Measurements from ENCODE around the gene CNN2. TPM values are rescaled to one million over a fixed set of nuclear protein-coding genes. Genes with fewer than 3 reads are reported as not detected.

CNN2 gene
- polyA plus RNA-seq, 1 donor = 45.2 TPM

GRCh38 chr19:1065606-1066109 is 39.2 kb downstream of the CNN2 start:
- no peak for DNase-seq (ENCODE audit: low read depth)

DNA sequence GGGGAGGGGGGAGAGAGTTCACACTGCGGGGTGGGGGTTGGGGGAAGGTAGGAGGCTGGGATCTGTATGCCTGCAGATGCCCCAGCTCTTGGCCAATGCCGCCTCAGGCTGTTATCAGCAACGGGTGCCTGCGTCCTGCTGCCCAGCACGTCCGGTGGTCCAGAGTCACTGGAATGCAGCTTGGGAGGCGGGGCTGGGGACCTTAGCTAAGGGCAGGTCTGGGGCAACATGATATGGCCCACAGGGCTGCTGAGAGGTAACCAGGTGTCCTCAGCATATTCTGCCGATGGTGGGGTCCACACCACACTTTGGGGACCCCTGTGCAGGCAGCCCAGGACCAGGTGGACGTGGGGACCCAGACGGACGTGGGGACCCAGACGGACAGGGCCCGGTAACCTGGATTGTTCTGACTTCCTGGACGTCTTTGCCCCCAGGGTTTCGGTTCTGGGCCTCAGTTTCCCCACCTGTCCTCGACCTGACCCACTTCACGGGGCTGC is 39.9 kb downstream of the CNN2 start:
- DNase-seq (ENCODE audit: low read depth) = no peak

DNA sequence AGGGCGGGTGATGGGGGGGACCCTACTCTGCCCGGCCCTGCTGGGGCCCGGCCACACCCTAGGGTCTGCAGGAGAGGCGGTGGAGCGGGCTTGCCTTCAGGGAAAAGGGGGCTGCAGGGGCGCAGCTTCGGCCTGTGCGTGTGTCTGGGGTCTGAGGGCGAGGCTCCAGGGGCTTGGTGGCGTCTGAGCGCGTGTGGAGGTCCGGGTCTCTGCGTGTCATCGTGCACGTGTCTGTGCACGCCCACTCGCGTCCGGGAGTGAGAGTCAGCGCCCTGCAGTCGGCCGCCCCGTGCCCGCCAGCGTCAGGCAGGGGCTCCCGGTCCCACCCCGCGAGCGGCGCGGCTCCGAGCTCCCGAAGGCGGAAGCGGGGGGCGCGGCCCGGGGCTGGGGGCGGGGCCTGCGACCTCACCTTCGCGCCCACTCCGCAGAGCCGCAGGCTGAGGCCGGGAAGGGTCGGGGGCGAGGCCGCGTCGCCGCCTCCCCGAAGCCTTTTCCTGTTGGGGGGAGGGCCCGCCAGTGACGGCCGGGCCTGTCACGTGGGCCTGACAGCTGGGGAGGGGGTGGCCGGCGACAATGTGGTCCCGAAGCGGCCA is 40.4 kb downstream of the CNN2 start, which contains the start of gene ARHGAP45:
Gene ARHGAP45 (plus strand): TSS at position 420 of the 593 bp plus-strand sequence. CDS start 239 bp downstream, outside the sequence.
- no peak for DNase-seq (ENCODE audit: low read depth)

DNA sequence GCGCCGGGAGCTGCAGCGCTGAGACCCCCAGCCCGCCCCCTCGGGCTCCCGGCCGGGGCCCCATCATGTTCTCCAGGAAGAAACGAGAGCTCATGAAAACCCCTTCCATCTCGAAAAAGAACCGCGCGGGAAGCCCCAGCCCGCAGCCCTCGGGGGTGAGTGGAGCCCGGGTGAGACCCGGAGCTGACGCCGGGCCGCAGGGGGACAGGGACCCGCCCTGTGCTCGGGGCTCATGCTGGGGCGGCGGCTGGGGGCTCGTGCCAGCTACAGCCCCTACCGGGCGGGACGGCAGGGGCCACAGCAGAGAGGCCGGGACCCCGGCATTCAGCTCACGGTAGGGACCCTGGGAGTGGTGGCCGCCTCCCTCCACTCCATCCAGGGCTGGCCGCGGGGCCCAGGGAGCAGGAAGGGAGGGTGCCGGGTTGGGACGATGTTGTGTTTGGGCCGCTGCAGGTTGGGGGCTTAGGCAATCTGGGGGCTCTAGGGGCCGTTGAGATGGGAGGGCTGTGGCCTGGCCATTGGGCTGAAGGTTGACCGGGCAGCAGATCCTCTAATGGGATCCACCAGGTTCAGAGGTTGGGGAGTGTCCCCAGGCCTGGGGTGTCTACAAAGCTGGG is 41.0 kb downstream of the CNN2 start:
- DNase-seq (ENCODE audit: low read depth) = no peak

DNA sequence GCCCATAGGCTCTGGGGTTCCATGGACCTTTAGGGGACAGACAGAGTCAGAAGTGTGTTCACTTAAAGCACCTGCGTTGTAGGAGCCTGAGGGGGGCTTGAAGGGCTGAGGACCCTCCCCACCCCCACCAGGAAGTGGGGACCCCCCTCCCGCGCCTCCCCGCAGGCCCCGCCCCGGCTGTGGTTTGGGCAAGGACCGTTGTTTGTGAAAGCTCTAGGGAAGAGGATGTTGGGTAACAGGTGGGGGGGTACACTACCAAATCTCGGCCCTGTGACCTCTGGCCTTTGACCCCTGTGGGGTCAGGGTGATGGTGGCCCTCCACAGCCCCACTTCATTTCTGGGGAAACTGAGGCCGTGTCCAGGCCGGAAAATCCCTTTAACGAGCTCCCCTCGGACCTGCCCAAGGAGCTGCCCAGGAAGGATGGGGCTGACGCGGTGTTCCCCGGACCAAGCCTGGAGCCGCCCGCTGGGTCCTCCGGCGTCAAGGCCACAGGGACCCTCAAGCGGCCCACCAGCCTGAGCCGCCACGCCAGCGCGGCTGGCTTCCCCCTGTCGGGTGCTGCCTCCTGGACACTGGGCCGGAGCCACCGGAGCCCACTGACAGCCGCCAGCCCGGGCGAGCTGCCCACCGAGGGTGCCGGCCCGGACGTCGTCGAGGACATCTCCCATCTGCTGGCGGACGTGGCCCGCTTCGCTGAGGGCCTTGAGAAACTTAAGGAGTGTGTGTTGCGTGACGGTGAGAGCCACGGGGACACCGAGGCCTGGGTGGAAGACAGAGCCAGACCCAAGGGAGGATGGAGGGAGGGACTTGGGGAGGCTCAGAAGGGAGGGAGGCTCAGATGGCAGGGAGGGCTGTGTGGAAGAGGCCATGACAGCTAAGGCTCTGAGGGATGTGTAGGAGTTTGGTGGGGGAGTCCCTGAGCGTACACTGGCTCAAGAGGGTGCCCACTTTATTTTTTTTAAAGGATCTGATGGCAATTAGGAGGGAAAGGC is 41.9 kb downstream of the CNN2 start:
- DNase-seq (ENCODE audit: low read depth) = no peak

- no peak for DNase-seq (ENCODE audit: low read depth)
Observed at GRCh38 chr19:1069009-1069779, 42.8 kb downstream of the CNN2 start.

DNA sequence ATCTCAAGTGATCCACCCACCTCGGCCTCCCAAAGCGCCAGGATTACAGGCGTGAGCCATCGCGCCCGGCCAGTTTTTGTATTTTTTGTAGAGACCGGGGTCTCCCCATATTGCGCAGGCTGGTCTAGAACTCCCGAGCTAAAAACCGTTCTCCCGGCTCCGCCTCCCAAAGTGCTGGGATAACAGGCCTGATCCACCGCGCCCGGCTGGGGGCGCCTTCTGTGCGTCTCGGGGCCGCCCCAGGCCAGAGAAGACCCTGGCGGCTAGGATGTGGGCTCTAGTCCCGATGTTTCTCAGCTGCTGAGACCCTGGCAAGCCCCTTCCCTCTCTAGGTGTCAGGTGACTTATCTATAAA is 44.1 kb downstream of the CNN2 start:
- no peak for DNase-seq (ENCODE audit: low read depth)

DNA sequence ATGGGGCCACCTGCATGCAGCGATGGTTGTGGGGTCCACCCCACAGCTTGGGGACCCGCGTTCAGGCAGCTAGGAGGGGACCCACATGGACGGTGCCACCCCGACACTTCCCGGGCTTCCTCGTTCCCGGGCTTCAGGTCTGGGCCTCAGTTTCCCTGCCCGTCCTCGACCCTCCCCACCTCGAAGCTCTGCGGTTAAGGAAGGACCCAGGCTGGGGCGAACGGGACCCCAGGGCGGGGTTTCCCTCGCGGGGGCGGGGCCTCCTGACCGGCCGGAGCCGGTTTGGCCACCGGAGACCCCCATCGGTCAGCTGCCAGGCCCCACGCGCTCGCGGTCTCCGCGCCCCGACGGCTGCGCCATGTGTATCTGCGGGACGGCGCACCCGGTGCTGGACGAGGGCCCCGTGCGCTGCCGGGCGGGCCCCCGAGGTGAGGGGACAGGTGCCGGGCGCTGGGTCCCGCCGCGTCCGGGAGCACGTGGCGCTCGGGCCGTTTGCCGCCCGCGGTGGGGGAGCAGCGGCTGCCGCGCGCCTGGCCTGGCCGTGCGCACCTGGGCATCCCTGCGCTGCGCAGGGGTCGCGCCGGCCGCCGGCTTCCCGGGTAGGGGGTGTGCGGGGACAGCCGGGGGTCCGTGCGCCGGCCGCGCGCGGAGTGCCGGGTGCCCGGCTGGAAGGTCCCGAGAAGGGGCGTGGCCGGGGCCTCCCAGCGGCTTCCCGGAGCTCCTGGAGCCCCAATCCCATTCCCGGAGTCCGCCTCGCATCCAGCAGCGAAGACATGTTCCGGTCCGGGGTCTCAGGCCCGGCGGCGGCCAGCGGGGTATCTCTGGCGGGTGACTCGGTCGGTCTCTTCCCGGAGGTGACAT is 44.8 kb downstream of the CNN2 start:
- no peak for DNase-seq (ENCODE audit: low read depth)

DNA sequence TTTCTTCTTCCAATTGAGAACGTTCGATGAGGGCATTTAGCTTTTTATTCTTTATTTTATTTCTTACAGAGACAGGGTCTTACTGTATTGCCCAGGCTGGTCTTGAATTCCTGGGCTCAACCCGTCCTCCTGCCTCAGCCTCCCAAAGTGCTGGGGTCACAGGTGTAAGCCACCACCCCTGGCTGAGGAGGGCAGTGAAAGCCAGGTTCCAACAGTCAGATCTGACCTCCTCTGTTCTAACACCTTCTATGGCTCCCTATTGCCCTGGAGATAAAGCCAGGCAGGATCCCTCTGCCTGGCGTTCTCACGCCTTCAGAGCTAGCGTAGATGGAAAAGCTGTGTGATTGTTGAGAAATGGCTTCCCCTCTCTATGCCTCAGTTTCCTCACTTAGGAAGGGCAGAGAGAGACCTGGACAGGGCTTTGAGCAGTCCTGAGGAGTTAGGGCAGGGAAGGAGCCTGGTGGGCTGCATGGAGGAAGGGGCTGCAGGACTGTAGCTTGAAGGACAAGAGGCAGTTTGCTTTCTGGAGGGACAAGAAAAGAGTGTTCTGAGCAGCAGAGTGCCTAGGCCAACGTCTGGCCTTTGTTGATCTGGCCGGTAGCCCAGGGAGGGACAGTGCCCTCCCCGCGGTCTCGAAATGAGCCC is 46.1 kb downstream of the CNN2 start:
- DNase-seq (ENCODE audit: low read depth) = no peak

GRCh38 chr19:1073063-1073955 is 46.9 kb downstream of the CNN2 start:
- no peak for DNase-seq (ENCODE audit: low read depth)

GRCh38 chr19:1073956-1074517 is 47.6 kb downstream of the CNN2 start:
- DNase-seq (ENCODE audit: low read depth) = no peak

GRCh38 chr19:1074544-1075283 is 48.3 kb downstream of the CNN2 start:
- no peak for DNase-seq (ENCODE audit: low read depth)

DNA sequence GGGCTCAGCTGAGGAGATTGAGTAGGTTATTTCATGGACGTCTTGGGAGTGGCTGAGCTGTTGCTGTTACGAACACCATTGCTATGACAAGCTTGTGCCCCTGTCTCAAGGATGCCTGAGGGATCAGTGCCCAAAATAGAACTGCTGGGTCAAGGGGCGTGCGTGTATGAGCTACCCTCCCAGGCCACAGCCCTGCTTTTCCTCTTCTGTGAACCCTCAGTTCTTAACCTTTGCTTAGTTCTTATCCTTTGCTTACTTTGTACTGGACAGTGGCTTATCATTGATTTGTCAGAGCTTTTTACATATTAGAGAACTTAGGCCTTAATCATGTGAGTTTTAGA is 49.6 kb downstream of the CNN2 start:
- DNase-seq (ENCODE audit: low read depth) = no peak

DNA sequence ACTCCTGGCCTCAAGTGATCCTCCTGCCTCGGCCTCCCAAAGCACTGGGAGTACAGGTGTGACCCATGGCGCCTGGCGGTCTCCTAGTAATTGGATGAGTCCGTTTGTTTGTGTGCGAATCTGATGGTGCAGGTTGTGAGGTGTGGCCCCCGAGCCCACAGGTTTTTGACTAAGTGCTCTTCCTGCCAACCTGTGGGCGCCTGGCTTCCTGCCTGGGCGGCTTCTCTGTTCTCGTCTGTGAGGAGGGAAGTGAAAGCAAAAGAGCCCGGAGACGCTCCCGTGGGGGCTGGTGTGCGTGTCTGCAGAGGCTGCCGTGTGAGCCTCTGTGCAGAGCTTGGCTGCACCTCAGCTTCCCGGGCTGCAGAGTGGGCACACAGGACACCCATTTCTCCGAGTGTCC is 50.5 kb downstream of the CNN2 start:
- no peak for DNase-seq (ENCODE audit: low read depth)

- no peak for DNase-seq (ENCODE audit: low read depth)
Observed at GRCh38 chr19:1079566-1080111, 53.2 kb downstream of the CNN2 start.

GRCh38 chr19:1080360-1081161 is 54.2 kb downstream of the CNN2 start:
- DNase-seq (ENCODE audit: low read depth) = no peak
